Ascending aorta (tissue), 2 donors: ENCODE measurements around the gene SPR. TPM values are rescaled to one million over a fixed set of nuclear protein-coding genes. Genes with fewer than 3 reads are reported as not detected.

ENCODE experiments used
- DNase-seq, 2 donors: peaks; one replicate each; pipeline ENCODE4 v3.0.0-alpha.2; 2019; ENCODE audit warnings: low spot score in 2 of 2
- H3K27ac ChIP-seq, 2 donors: fragments of 200-600 bp; sonication (generic); one replicate each; pipeline ENCODE4 v1.5.1; 2016 to 2017; ENCODE audit warnings: mild to moderate bottlenecking in 1 of 2
- H3K27me3 ChIP-seq: fragments of 200-600 bp; sonication (generic); one replicate; pipeline ENCODE4 v1.5.1; 2017
- H3K36me3 ChIP-seq, 2 donors: fragments of 200-600 bp; sonication (generic); one replicate each; pipeline ENCODE4 v1.5.1; 2016
- H3K4me1 ChIP-seq, 2 donors: fragments of 200-600 bp; sonication (generic); one replicate each; pipeline ENCODE4 v1.5.1; 2016 to 2017; ENCODE audit warnings: mild to moderate bottlenecking in 1 of 2
- H3K4me3 ChIP-seq, 2 donors: fragments of 200-600 bp; sonication (generic); one replicate each; pipeline ENCODE4 v1.5.1; 2016 to 2017; ENCODE audit warnings: mild to moderate bottlenecking in 1 of 2
- H3K9me3 ChIP-seq, 2 donors: fragments of 200-600 bp; sonication (generic); one replicate each; pipeline ENCODE4 v1.5.1; 2016
- CTCF ChIP-seq, 3 experiments: fragments of 200-600 bp in 2 of 3; fragments of 450-650 bp in 1 of 3; sonication (generic) in 2 of 3; IDR thresholded peaks; one replicate each; pipeline ENCODE4 v1.5.1; 2016 to 2019; ENCODE audit warnings: antibody characterized with exemption in 3 of 3, mild to moderate bottlenecking in 1 of 3, moderate library complexity in 1 of 3
- intact Hi-C: fragments of 100-400 bp; cut with DNase I; formaldehyde crosslinking; loops from one replicate; pipeline ENCODE4 v1.15.1; 2023
- total RNA-seq: library from RNA; depleted of rRNA; stranded (reverse); fragments of >200 nt; gene quantifications from one replicate; pipeline ENCODE4 v1.1.0, GENCODE V29; 2016

Gene SPR
- total RNA-seq, 1 donor from 2014 or later = 68.3 TPM

- Histone ChIP-seq H3K4me3 (peak overlapping the region; percentile 20 to 39), H3K27ac (no peak overlapping the region), H3K9me3 (no peaks in the 10 kb centered on the region), H3K27me3 (no peaks in the 10 kb centered on the region), H3K4me1 (peaks cover 0 to 8% of the 10 kb centered on the region in 2 donors), H3K36me3 (no peaks in the 10 kb centered on the region)
- peak; percentile 86 to 98 (median 97) for TF ChIP-seq CTCF (IDR thresholded peaks at IDR 0.05)
- intact Hi-C loops = loop anchor here (1.0 to 5.0 kb wide), 2 partner anchors 35 to 91 kb away; partner anchors contain the start of gene EXOC6B
- peak; percentile 38 to 93 for DNase-seq
Measured at GRCh38 chr2:72862239-72862988, 24.8 kb upstream of the SPR start.

- TF ChIP-seq CTCF (IDR thresholded peaks at IDR 0.05) = no peak
- no peaks in the 10 kb centered on the region for H3K27me3 ChIP-seq
- no peaks in the 10 kb centered on the region for H3K9me3 ChIP-seq
- no peaks in the 10 kb centered on the region for H3K36me3 ChIP-seq
- DNase-seq = no peak
- H3K4me1 ChIP-seq = peaks cover 0 to 8% of the 10 kb centered on the region in 2 donors
- no peak overlapping the region for H3K4me3 ChIP-seq
- H3K27ac ChIP-seq = no peak overlapping the region
- intact Hi-C loops = loop anchor here (5.0 kb wide), 1 partner anchor 36 kb away; the partner anchor contains the start of gene EXOC6B
Measured at GRCh38 chr2:72863046-72863445, 24.2 kb upstream of the SPR start.

GRCh38 chr2:72864500-72864899 is 22.7 kb upstream of the SPR start:
- H3K4me3 ChIP-seq = no peak overlapping the region
- H3K9me3 ChIP-seq = no peaks in the 10 kb centered on the region
- intact Hi-C loops = loop anchor here (5.0 kb wide), 1 partner anchor 37 kb away; the partner anchor contains the start of gene EXOC6B
- no peak overlapping the region for H3K27ac ChIP-seq
- no peaks in the 10 kb centered on the region for H3K36me3 ChIP-seq
- DNase-seq = no peak
- no peak for TF ChIP-seq CTCF (IDR thresholded peaks at IDR 0.05)
- no peaks in the 10 kb centered on the region for H3K27me3 ChIP-seq
- H3K4me1 ChIP-seq = peaks cover 0 to 8% of the 10 kb centered on the region in 2 donors

- Histone ChIP-seq H3K9me3 (no peaks in the 10 kb centered on the region), H3K4me1 (no peaks in the 10 kb centered on the region), H3K36me3 (no peaks in the 10 kb centered on the region), H3K4me3 (no peak overlapping the region), H3K27ac (no peak overlapping the region), H3K27me3 (no peaks in the 10 kb centered on the region)
- intact Hi-C loops = no loop called here
- no peak for TF ChIP-seq CTCF (IDR thresholded peaks at IDR 0.05)
- DNase-seq = no peak
Measured at GRCh38 chr2:72871060-72871459, 16.1 kb upstream of the SPR start.

- H3K9me3 ChIP-seq = no peaks in the 10 kb centered on the region
- H3K27me3 ChIP-seq = no peaks in the 10 kb centered on the region
- no peak overlapping the region for H3K27ac ChIP-seq
- H3K36me3 ChIP-seq = no peaks in the 10 kb centered on the region
- no peaks in the 10 kb centered on the region for H3K4me1 ChIP-seq
- intact Hi-C loops = no loop called here
- no peak for DNase-seq
- no peak overlapping the region for H3K4me3 ChIP-seq
- no peak for TF ChIP-seq CTCF (IDR thresholded peaks at IDR 0.05)
Measured at GRCh38 chr2:72871880-72872279, 15.3 kb upstream of the SPR start.
